Stimulated activated CD4-positive, alpha-beta T cell treated with anti-CD3 and anti-CD28 coated beads, Interleukin-2, amount 100 ng/mL, for 48 hours (primary cell): ENCODE data around the gene C1QA.

Source experiments
- DNase-seq, 2 donors: peaks; one replicate each; pipeline ENCODE4 v3.0.0-alpha.2; 2020

Gene C1QA

GRCh38 chr1:22613572-22613918 is 22.9 kb upstream of the C1QA start:
- no peak for DNase-seq

- DNase-seq = no peak
Measured at GRCh38 chr1:22613951-22614350, 22.5 kb upstream of the C1QA start.

GRCh38 chr1:22615886-22616285 is 20.5 kb upstream of the C1QA start:
- no peak for DNase-seq

- DNase-seq = no peak
Measured at GRCh38 chr1:22616571-22616970, 19.9 kb upstream of the C1QA start.

GRCh38 chr1:22618056-22618455 is 18.4 kb upstream of the C1QA start:
- no peak for DNase-seq

GRCh38 chr1:22619252-22619651 is 17.2 kb upstream of the C1QA start:
- no peak for DNase-seq

GRCh38 chr1:22619798-22620197 is 16.6 kb upstream of the C1QA start:
- DNase-seq = no peak

- no peak for DNase-seq
Measured at GRCh38 chr1:22621761-22622160, 14.7 kb upstream of the C1QA start.

- DNase-seq = no peak
Measured at GRCh38 chr1:22625262-22625925, 11.0 kb upstream of the C1QA start.

- DNase-seq = no peak
Measured at GRCh38 chr1:22626237-22627157, 9.9 kb upstream of the C1QA start.

GRCh38 chr1:22627331-22627730 is 9.1 kb upstream of the C1QA start:
- no peak for DNase-seq

- no peak for DNase-seq
Measured at GRCh38 chr1:22628698-22629444, 7.6 kb upstream of the C1QA start.

- DNase-seq = no peak
Measured at GRCh38 chr1:22629886-22630285, 6.5 kb upstream of the C1QA start.

- DNase-seq = no peak
Measured at GRCh38 chr1:22633697-22634463, 2.5 kb upstream of the C1QA start.

- no peak for DNase-seq
Measured at GRCh38 chr1:22635436-22635835, 992 bp upstream of the C1QA start.

- no peak for DNase-seq
Measured at GRCh38 chr1:22636927-22637326, 499 bp downstream of the C1QA start.

- no peak for DNase-seq
Measured at GRCh38 chr1:22637907-22638445, 1.5 kb downstream of the C1QA start.

- DNase-seq = no peak
Measured at GRCh38 chr1:22638476-22639234, 2.2 kb downstream of the C1QA start.

- DNase-seq = no peak
Measured at GRCh38 chr1:22639286-22639685, 2.9 kb downstream of the C1QA start.

GRCh38 chr1:22641247-22641646 is 4.8 kb downstream of the C1QA start:
- DNase-seq = no peak

GRCh38 chr1:22641906-22642636 is 5.6 kb downstream of the C1QA start:
- DNase-seq = peak; percentile 70 to 72
